Fibroblast of gingiva (primary cell): ENCODE results near the gene LMAN1L.

Experiments used
- DNase-seq: peaks from one replicate; pipeline ENCODE4 v3.0.0-alpha.2; 2011; ENCODE audit warnings: low read depth

LMAN1L gene

DNA sequence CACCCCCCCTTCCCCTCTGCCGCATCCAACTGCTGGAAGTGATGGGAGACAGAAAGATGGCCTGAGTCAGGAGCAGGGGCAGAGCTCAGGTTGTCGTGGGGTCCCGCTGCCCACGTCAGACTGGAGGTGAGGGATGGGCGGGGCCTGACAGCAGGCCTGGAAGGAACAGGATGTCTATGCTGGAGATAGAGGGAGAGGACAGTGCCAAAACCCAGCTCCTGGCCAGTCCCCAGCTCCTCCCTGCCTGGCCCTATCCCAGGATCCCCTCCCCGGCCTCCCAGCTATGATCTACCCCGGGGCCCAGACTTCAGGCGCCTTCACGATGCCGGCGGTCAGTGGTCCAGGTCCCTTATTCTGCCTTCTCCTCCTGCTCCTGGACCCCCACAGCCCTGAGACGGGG, at the start of gene LMAN1L:
TSS of gene LMAN1L (plus strand) at position 303 of the 400 bp plus-strand sequence. CDS start at position 323, 20 bp downstream.
- no peak for DNase-seq

DNA sequence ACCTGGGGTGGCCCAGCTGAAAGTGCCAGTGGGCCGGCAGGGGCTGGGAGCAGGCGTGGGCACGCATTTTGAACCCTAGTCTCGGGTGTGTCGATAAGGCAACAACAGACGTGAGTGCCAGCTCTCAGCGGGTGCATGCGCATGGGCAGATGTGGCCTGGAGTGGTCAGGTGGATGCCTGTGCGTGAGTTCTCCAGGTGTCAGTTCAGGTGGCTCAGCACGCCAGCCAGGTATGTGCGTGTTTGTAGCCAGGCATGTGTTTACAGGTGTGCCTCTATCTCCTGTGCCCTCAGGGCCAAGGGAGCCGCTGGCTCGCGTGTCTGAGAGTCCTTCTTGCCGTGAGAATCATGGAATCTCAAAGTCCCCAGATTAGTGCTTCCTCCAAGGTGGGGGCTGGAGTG, 49.2 kb upstream of the LMAN1L start:
- DNase-seq = no peak

DNA sequence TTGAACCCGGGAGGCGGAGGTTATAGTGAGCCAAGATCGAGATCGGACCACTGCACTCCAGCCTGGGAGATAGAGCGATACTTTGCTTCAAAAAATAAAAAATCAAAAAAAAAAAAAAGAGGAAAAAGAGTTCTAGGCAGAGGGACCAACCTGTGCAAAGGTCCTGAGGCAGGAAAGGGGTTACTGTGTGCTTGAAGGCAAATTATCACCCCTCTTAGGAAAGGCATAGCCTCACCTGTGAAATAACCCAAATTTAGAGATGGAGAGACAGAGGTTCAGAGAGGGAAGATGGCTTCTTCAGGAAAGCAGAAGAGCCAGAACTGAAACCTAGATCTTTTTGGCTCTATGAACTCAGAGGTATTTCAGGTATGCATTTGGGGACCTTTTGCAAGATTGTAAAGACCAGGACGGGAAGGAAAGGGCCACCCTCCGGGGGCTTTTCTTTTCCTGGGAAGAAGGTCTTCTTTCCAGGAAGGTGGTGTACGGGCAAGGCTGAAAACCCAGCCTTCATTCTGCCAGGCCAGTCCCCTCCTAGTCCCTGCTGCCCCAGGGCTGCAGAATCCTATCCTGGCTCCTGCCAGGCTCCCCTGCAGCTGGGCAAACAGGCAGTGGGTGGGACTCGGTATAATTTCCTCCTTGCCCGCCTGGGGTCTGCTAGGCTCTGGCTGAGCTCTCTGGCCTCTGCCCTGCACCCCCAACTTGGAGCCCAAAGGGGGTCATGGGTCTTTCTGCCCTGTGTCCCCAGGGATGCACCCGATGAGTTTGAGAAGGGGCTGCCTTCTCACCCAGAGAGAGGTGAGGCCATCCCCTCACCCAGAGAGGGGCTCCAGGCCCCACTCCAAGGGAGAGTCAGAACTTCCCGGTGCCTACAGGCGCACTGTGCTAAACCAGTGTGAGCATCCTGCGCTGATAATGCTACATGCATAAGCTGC, 45.2 kb upstream of the LMAN1L start:
- no peak for DNase-seq

DNA sequence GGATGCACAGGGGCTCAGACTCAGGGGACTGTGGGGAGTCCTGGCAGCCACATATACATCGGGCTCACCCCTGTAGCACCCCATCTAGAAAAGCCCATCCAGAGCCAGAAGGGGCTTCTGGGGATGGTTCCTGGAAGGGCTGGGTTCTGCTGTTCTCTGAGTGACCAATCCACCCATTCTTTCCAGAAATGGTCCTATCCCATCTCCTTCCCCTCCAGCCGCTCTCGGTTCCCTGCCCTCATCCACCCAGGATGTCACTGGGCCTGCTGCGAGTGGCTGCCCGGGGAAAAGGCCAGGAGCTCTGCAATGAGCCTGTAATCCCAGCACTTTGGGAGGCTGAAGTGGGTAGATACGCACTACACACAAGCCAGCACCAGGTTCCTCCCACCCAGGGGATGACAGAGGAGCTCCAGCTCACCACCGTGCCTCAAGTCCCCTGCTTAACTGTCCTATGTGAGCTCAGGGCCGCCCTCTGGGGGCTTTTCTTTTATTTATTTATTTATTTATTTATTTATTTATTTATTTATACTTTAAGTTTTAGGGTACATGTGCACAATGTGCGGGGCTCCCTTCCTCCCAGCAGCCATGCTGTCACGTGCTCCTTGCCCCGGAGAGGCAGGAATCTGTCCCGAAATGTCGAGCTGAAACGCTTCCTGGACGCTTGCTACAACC, 44.4 kb upstream of the LMAN1L start:
- DNase-seq = no peak

DNA sequence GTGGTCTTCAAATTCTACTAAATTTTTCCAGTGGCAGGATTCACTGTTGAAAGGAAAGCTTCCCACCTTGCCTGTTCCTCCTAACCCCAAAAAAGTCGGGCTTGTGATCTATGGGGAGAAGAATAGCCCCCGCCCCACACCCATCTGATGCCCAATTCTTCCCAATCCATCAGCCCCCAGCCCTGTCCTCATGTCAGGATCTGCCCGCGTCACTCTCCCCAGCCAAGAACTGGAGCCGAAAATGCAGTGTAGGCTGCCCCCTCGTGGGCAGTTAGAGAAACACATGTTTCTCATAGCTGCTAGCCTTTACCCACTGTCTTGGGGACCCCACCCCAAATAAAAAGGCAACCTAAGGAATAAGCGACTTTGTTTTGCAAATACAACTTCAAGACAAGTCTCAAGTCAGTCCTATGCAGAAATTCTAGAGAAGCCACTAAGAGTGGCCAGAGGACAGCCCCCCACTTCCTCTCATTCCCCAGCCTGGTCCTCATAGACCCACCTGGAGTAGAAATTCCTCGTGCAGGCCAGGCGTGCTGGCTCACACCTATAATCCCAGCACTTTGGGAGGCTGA, 43.8 kb upstream of the LMAN1L start:
- no peak for DNase-seq

DNA sequence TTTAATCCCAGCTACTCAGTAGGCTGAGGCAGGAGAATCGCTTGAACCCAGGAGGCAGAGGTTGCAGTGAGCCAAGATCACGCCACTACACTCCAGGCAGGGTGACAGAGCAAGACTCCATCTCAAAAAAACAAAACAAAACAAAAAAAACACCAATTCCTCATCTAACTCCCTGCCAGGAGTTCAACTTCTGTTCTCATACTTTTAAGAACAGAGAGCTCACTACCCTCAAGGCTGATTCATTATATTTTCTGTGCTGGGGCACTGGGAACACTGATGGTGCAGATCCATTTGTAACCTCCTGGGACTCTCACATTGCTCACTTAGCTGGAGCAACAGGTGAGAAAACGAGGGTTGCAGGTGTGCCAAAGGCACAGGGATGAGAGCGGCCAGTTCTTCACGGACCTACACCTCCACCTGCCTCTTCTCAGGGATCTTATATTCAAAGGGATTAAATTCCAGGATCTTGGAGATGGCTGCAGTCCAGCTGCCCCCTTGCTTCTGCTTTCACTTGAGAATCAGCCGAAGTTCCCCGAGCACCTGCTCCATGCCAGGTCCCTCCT, 43.1 kb upstream of the LMAN1L start:
- DNase-seq = no peak

DNA sequence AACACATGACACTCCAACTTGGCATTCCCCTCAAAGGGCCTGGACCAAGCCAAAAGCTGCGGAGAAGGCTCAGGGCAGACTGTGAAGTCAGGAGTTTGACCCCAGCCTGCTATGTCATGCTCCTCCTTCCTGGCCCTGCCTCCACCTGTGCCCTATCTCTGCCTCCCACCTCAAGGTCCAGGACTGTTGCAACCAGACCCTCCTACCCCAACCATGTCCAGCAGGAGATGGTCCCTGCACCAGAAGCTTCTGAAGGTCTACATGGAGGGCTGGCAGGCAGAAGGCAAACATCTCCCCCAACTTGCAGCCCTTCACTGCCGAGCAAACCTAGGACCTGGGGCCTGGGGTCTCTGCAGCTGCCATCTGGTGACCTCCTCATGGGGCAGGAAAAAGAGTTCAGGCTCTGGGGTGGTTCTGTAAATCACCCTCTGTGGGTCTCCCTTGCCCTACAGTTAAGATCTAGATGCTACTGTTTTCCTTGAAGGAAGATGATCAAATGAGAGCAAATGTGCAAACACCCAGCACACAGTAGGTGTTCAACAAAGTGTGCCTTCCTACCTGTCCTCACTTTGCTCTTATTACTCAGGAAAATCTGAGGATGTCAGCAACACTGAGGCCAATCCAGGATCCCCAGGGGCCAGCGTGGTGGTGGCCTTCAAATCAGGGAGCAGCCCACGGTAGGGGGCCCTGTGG, 42.3 kb upstream of the LMAN1L start:
- DNase-seq = no peak

DNA sequence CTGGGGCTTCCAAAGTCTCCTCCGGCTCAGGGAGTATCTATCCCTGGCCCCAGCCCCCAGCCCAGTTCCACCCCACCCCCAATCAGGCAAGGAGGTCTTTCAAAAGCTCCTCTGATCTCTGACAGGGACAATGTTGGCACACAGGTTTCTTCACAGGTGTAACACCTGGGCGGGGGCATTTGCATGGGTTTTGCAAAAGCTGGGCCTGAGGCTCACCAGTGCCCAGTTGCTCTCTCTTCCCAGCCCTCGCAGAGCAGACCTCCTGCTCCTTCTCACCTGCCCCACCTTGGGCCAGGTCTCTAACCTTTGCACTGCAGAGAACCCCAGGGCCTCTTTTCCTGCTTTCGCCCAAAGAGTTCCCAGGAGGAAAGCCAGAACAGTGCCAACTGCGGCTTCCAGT, 39.3 kb upstream of the LMAN1L start:
- no peak for DNase-seq

DNA sequence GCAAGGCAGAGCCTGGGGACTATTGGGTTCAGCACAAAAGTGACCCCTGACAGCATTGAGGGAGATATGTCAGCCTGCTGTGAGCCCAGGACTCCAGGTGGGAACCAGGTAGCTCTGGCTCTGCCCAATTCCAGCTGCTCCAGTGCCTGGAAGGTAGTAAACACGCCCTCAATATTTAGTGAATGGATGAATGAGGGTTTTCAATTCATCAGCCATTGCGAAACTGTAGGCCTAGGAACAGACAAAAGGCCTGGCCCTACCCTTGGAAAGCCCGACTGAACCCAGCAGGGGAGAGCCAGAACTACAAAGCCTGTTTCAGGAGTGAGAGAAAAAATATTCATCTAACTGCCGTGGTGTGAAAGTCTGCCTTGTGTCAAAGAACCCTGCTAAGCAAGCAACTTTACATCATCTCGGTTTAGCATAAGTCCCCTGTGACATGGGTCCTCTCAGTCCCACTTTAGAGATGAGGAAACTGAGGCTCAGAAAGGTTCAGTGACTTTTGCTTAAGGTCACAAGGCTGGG, 38.8 kb upstream of the LMAN1L start:
- no peak for DNase-seq

DNA sequence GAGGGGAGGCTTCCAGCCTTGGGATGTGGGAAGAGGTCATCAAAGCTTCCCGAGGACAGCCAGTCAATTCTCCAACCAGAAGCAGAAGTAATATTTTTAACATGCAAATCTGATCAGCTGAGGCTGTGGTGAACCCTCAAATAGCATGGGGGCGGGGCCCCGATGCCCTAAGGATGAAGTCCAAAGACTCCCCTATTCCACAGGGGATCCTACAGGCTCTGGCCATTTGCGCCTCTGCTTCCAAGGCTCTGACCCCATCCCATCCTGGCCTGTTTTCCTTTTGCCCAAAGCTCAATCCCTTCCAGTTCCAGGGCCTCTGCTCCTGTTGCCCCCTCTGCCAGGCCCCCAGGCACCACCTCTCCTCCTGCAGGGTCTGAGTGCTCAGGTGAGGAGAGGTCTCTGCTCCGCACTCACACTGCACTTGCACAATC, 37.5 kb upstream of the LMAN1L start:
- DNase-seq = no peak

DNA sequence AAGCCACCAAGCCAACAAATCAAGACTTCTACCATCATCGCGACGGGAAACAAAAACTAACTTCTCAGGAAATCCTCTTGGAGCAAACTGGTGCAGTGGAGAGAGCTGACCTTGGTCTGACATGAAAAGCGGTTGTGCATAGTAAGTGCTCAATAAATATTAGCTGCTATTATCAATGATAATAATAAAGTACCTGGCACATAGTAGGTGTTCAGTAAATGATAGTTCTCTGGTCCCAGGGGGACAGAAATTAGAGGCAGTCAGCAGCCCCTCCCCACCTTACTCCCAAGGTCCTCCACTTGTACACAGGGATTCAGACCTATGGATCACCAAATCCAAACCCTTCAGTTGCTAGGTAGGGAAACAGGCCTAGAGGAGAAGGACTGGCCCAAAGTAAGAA, 36.7 kb upstream of the LMAN1L start:
- no peak for DNase-seq

DNA sequence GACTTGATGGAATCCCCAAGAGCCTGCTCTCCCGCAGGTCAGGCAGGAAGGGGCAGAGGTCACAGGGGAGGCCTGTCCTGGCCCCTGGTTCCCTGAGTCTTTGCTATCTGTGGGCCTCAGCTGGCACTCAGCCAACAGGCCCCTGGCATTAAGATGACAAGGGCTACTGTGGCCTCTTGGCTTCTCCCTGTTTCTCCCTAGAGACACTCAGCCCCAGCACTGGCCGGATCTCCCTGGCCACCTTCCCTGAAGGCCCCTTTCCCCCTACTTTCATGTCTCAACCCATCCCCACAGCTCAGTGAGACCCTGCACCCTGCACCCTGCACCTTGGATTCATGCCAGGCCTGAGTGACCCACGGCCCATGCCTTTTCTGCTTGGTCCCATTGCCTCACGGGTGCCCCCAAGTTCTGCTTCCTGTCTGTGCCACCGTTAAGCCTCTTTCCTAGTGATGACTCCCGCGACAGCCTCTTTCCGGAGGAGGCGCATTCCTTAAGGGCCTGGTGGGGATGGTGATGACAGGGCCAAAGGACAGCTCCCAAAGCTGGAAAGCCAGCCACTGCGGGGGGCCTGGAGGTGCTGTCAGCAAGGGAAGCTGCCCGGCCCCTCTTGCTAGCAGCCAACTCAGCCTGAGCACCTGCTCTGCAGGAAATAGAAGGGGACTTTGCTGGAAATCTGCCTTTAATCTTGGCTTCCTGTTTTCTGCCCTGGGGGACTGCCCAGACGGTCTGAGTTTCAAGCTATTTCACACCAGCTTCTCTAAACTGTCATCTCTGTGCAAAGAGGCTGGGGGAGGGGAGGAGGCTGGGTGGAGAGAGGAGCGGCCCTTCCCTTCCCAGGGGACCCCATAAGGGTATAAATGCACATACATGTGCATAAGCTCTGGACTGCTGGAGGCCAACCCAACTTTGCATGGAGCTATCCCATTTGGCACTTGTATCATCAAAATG, 35.5 kb upstream of the LMAN1L start:
- DNase-seq = no peak

DNA sequence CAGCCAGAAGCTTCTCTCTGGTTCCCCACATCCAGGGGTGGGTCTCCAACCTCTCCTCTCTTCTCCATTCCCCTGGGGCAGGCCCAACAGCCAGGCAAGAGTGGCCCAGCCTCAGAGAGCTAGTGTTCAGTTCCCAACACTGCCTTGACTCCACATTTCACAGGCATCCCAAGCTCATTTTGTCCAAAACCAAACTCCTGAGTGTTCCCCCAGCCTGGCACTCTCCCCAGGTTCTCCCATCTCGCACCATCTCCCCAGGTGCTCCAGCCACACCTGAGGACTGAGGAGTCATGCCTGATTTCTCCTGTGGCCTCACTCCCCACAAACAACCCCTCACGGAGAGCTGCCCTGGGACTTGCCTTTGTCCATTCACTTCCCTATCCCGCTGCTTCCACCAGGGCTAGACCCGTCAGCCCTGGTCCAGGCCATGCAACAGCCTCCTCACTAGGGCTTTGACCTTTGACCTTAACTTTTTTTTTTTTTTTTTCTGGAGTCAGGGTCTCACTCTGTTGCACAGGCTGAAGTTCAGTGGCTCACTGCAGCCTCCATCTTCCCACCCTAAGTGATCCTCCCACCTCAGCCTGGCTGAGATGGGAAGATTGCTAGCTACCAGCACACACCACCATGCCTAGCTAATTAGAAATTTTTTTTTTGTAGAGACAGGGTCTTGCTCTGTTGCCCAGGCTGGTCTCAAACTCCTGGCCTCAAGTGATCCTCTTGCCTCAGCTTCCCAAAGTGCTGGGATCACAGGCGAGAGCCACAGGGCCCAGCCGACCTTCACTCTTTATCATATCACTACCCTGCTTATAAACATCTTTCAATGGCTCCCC, 34.7 kb upstream of the LMAN1L start:
- no peak for DNase-seq

DNA sequence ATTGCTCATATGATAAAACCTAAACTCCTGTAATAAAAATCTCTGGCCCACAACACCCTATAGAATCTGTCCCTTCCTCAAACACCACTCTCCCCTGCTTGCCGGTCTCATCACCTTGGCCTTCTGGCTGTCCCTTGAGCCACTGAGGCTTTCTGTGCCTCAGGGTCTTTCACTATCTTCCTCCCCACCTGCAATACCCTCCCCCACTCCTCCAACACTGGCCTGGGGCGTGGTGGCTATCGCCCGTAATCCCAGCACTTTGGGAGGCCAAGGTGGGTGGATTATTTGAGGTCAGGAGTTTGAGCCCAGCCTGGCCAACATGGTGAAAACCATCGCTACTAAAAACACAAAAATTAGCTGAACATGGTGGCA, 34.0 kb upstream of the LMAN1L start:
- no peak for DNase-seq

DNA sequence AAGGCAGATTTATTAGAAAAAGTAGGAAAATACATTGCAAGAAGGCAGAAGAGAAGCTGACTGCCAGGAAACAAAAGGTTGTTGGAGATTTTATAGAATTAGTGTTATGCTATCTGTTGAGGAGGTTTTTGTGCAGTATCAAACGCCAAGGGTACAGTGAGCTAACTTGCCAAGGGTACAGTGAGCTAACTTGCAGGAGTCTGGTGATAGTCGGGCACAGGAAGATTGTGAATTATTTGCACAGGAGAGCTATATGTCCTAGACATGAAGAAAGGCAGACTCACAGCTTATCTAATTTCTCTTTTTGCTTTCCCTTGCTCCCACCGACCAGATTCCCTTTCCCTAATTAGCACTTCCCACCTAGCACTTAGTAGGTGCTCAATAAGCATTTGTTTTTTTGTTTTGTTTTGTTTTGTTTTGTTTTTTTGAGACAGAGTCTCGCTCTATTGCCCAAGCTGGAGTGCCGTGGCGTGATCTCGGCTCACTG, 33.4 kb upstream of the LMAN1L start:
- DNase-seq = no peak

DNA sequence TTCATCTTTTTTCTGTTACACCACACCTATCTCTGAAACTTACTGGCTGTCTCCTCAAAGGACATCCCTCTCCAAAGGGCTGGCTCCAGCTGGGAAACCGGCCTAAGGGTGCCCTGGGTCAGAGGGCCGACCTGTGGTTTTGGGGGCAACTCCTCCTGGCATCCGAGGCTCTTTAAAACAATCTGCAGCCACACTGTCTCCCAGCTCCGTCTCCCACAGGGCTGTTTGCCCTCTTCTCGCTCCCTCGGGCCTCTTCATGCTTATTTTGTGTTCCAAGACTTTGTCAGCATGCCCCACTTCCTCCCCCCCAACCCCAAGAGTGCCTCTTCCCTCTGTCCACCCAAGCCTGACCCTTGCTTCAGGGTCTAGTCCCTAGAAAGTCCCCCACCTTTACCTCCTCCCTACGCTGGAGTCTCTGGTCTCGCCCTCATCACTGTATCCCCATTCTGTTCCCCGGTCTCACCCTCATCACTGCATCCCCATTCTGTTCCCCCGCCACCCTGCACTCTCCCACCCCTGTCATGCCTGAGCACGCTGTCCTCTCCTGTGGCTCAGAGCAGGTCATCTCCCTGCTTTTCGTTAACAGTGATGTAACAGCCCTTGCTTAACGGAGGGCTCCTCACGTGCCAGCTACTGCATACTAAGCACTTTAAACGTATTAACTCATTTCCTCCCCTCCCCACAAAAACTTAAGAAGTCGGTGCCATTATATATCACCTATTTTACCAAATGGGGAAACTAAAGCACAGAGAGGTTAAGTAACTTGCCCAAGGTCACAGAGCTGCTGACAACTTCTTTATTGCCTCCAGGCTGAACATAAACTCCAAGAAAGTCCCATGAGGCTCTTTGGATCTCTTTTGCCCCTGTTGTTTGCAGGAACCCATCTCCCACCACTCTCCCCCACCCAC, 31.9 kb upstream of the LMAN1L start:
- DNase-seq = peak; percentile 28

DNA sequence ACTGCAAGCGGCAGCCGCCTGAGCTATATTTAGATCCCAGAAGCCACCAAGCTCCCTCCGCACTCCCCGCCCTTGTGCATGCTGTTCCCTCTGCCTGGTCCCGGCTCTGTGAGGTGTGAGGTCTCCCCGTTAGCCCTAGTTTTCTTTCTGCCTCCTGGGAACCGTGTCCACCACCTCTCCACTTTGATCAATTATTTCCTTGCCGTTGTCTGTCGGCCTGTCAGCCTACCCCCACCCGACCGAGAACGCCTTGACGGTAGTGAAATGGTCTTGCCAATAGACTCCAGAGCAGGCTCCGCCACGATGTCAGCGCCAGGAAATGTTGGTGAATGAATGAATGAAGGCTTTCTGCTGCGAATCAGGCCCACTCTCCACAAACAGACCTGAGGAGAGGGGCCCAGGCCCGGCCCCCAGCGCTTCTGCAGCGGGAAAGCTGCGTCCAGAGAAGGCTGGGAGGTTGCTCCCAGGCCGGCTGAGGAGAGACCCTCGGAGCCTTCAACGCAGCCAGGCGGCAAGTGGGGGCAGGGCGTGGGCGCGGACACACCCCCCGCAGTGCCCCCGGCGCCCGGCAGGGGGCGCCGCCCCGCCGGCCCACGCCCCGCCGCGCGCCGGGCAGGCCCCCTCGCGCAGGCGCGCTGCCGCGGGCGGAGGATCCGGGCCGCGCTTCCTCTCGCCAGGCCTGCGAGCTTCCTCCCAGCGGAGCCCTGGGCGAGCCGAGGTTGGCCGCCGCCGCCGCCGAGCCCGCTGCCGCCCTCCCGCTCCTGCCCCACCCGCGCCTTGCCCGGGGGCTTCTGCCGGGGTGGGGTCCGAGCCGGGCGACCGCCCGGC, 31.0 kb upstream of the LMAN1L start, which contains the start of gene CSK:
TSS of gene CSK (plus strand) at position 650 of the 828 bp plus-strand sequence. CDS start 16,218 bp downstream, outside the sequence.
- peak; percentile 60 for DNase-seq
